Left lung (tissue), 10 donors: Measurements from ENCODE around the gene CCR7. TPM values are rescaled to one million over a fixed set of nuclear protein-coding genes. Genes with fewer than 3 reads are reported as not detected.

Experiments used
- ATAC-seq: fragments of 200-7000 bp; cut with Tn5 transposase; one replicate; pipeline ENCODE4 v1.9.1; 2020; ENCODE audit warnings: moderate library complexity
- DNase-seq, 4 donors: peaks; one replicate each; pipeline ENCODE4 v3.0.0-alpha.2; 2013 to 2020
- H3K27ac ChIP-seq, 2 donors: fragments of 200-600 bp; sonication (generic) in 1 of 2; one replicate each; pipeline versions ENCODE4 v1.5.0 to v1.8.0; 2020 to 2021
- H3K27me3 ChIP-seq, 2 donors: fragments of 200-600 bp; sonication (generic) in 1 of 2; one replicate each; pipeline versions ENCODE4 v1.5.0 to v1.8.0; 2020 to 2021
- H3K36me3 ChIP-seq, 2 donors: fragments of 200-600 bp; sonication (generic) in 1 of 2; one replicate each; pipeline versions ENCODE4 v1.5.0 to v1.8.0; 2020 to 2021
- H3K4me1 ChIP-seq, 2 donors: fragments of 200-600 bp; one replicate each; pipeline ENCODE4 v1.8.0; 2021
- H3K4me3 ChIP-seq, 2 donors: fragments of 200-600 bp; sonication (generic) in 1 of 2; one replicate each; pipeline versions ENCODE4 v1.5.0 to v1.8.0; 2020 to 2021; ENCODE audit warnings: mild to moderate bottlenecking in 1 of 2
- H3K9me3 ChIP-seq, 2 donors: fragments of 200-600 bp; sonication (generic) in 1 of 2; one replicate each; pipeline versions ENCODE4 v1.5.0 to v1.8.0; 2020 to 2021
- intact Hi-C, 2 donors: fragments of 100-400 bp; cut with DNase I; formaldehyde crosslinking; loops; one replicate each; pipeline versions ENCODE4 v1.11.2 to v1.14.2; 2022
- polyA plus RNA-seq, 6 donors: library from polyadenylated mRNA; unstranded; fragments of 120-200 nt; gene quantifications; one replicate each; pipeline ENCODE4 v1.2.1, GENCODE V29; 2013; ENCODE audit not compliant: insufficient read length in 6 of 6
- total RNA-seq, 2 donors: library from RNA; stranded (reverse); fragmentation: NEBNext Ultra II Directional; extraction: Animal tissue kit (Norgen Biotek cat#: 25700); gene quantifications; one replicate each; pipeline ENCODE4 v1.2.1, GENCODE V29; 2021
- TF ChIP-seq, protein P1 (sequence below), 2 donors: fragments of 200-600 bp; sonication (generic) in 1 of 2; IDR thresholded peaks; one replicate each; pipeline versions ENCODE4 v1.5.0 to v1.8.0; 2021; ENCODE audit warnings: antibody characterized with exemption in 2 of 2
- donor health status: DM: no; HTN: yes; CAD: no.
- donor health status: DM: no; HTN: no; CAD: no.

Gene CCR7
- total and polyA plus RNA-seq, 8 donors: 0.35 to 1.6 (median 0.79) TPM

DNA sequence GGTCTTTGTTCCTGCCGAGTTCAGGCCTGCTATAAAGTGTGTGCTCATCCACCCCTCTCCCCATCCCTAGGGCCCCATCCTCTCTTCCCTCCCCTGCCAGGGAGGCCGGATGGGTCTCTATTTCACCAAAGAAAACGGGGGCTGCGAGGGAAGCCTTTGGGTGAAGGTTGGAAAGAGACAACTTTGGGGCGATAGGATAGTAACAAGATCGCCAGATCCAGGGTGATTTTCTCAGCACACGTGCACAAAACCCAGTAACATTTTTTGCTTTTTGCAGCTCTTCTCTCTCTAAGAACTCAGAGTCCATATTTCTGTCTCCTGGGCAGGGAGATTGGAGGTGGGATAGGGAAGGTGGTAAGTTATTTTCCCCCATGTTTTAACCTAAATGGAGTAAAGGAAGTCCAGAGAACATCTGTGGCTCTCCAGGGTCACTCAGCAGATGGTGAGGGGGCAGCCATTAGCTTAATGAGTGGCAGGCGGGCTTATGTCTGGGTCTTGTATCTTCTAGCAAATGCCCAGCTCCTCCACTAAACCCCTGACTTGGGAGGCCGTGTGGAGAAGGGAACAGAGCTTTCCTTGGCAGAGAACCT lies 6.9 kb downstream of the CCR7 start:
- Histone ChIP-seq H3K9me3 (no peaks in the 10 kb centered on the region), H3K27ac (peak overlapping the region in 1 of 2 donors; percentile 64), H3K27me3 (peaks cover 0 to 6% of the 10 kb centered on the region in 2 donors), H3K4me3 (no peak overlapping the region), H3K36me3 (no peaks in the 10 kb centered on the region), H3K4me1 (peaks cover 27 to 56% of the 10 kb centered on the region in 2 donors)
- DNase-seq (no peak), ATAC-seq (no peak)
- intact Hi-C loops: no loop called here
- TF ChIP-seq, protein P1, sequence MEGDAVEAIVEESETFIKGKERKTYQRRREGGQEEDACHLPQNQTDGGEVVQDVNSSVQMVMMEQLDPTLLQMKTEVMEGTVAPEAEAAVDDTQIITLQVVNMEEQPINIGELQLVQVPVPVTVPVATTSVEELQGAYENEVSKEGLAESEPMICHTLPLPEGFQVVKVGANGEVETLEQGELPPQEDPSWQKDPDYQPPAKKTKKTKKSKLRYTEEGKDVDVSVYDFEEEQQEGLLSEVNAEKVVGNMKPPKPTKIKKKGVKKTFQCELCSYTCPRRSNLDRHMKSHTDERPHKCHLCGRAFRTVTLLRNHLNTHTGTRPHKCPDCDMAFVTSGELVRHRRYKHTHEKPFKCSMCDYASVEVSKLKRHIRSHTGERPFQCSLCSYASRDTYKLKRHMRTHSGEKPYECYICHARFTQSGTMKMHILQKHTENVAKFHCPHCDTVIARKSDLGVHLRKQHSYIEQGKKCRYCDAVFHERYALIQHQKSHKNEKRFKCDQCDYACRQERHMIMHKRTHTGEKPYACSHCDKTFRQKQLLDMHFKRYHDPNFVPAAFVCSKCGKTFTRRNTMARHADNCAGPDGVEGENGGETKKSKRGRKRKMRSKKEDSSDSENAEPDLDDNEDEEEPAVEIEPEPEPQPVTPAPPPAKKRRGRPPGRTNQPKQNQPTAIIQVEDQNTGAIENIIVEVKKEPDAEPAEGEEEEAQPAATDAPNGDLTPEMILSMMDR (IDR thresholded peaks at IDR 0.05): no peak

DNA sequence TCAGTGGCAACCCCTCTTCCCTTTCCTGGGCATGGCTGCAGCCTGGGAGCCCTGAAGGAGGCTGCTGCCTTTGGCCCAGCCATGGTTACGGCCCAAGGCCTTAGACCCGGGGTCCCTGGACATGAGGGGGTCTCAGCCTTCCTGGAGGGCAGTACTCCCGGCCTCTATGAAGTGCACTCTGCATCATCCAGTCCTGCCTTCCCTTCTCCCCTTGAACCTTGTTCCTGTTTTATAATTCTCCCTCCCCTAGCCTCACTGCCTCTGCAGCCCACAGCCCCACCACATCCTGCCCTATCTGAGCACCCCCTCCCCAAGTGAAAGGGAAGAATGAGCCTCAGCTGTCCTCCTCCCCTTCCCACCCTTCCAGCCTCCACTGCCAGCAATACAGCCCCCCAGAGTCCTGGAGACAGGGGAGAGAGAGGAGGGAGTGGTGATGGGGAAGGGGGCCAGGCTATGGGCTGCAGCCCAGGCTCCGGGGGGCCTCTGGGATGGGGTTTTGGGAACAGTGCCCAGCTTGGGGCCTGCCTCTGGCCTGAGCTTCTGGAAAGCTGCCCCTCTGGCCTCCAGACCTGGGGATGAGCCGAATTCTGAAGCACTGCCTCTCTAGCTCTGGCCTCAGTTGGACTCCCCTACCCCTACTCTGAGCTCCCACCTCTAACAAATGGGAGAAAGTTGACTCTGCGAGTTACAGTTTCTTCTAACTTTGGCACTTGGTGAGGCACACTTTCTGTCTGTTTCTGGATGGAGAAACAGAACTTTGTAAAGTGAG lies 7.6 kb downstream of the CCR7 start:
- Histone ChIP-seq H3K36me3 (no peaks in the 10 kb centered on the region), H3K4me3 (no peak overlapping the region), H3K9me3 (no peaks in the 10 kb centered on the region), H3K4me1 (peaks cover 31 to 62% of the 10 kb centered on the region in 2 donors), H3K27me3 (peaks cover 0 to 6% of the 10 kb centered on the region in 2 donors), H3K27ac (peak overlapping the region; percentile 24 to 64)
- DNase-seq (peak in 1 of 4 donors; percentile 71), ATAC-seq (no peak)
- TF ChIP-seq, protein P1 (IDR thresholded peaks at IDR 0.05): no peak
- intact Hi-C loops: no loop called here

DNA sequence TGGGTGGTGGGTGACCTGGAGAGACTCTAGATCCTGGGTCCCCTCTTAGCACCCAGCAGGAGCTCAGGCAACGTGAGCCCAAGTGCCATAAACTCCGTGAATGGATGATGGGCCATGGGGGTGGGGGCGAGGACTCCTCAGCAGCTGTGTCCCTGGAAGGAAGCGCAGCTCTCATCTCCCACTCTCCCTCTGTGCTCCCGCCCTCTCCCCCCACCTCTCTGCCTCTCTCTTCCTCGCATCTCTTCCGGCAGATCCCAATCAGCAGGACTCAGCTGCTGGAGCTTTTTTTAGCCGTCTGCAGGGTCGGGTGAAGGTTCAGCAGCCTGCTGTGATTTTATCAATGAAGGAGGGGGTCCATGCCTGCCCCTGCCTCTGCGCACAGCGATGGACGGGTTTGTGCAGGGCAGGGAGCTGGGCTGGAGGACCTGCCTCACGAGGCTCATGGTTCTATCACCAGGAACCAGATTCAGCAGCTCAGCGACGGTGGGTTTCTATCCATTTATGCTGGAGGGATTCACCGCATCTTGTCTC lies 8.3 kb downstream of the CCR7 start:
- intact Hi-C loops: no loop called here

DNA sequence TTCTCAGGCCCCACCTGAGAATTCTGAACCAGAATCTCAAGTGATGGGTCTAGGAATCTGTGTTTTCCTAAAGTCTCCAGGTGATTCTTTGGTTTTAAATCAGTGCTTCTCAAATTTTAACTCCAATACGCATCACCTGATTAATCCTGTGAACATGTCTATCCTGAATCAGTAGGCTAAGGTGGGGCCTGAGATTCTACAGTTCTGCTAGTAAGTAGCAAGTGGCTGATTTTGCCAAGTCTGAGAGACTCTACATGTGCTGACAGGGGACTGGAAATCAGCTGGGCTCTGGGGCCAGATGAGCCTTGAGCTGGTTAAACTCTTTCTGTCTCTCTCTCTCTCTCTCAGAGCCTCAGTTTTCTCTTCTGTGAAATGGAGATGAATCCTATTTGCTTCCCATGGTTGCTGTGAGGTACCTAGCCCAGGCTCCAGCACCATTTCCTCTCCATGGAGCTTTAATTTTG lies 9.0 kb downstream of the CCR7 start:
- Histone ChIP-seq H3K27ac (peak overlapping the region; percentile 19 to 64), H3K4me3 (no peak overlapping the region), H3K36me3 (no peaks in the 10 kb centered on the region), H3K9me3 (no peaks in the 10 kb centered on the region), H3K27me3 (peaks cover 0 to 6% of the 10 kb centered on the region in 2 donors), H3K4me1 (peaks cover 43 to 76% of the 10 kb centered on the region in 2 donors)
- DNase-seq (no peak), ATAC-seq (no peak)
- intact Hi-C loops: no loop called here
- TF ChIP-seq, protein P1 (IDR thresholded peaks at IDR 0.05): no peak

More for the DNA sequence above, 8.3 kb downstream of the CCR7 start:
- ATAC-seq (no peak), DNase-seq (peak in 1 of 4 donors; percentile 73)
- no peaks in the 10 kb centered on the region for H3K36me3 ChIP-seq
- peaks cover 36 to 69% of the 10 kb centered on the region in 2 donors for H3K4me1 ChIP-seq
- no peaks in the 10 kb centered on the region for H3K9me3 ChIP-seq
- peak overlapping the region; percentile 24 to 64 for H3K27ac ChIP-seq
- peaks cover 0 to 6% of the 10 kb centered on the region in 2 donors for H3K27me3 ChIP-seq
- TF ChIP-seq, protein P1 (IDR thresholded peaks at IDR 0.05): no peak
- H3K4me3 ChIP-seq: no peak overlapping the region
